DND-41 (cell line): ENCODE measurements around the gene GNPDA2.

Source experiments
- ATAC-seq: fragments of 200-7000 bp; cut with Tn5 transposase; 3 replicates; pipeline ENCODE4 v1.9.1; 2021; ENCODE audit warnings: low read depth; ENCODE audit not compliant: insufficient read depth
- DNase-seq: peaks from one replicate; pipeline ENCODE4 v3.0.0-alpha.2; 2020
- H2AFZ ChIP-seq: 2 replicates; pipeline ENCODE4 v1.6.0; 2012; ENCODE audit warnings: low read depth, low read length
- H3K27ac ChIP-seq: 2 replicates; pipeline ENCODE4 v1.5.1; 2012; ENCODE audit warnings: low read length, inconsistent platforms
- H3K27me3 ChIP-seq: fragments of 200-600 bp; sonication (generic); 2 replicates; pipeline ENCODE4 v1.6.0; 2012; ENCODE audit warnings: low read length, mild to moderate bottlenecking, inconsistent platforms; ENCODE audit not compliant: insufficient read depth, poor library complexity
- H3K36me3 ChIP-seq: 2 replicates; pipeline ENCODE4 v1.5.1; 2012; ENCODE audit warnings: low read length, inconsistent platforms; ENCODE audit not compliant: insufficient read depth
- H3K4me1 ChIP-seq: 2 replicates; pipeline ENCODE4 v1.5.1; 2012; ENCODE audit warnings: mild to moderate bottlenecking, low read length; ENCODE audit not compliant: insufficient read depth
- H3K4me2 ChIP-seq: 2 replicates; pipeline ENCODE4 v1.6.0; 2012; ENCODE audit warnings: mild to moderate bottlenecking, moderate library complexity, low read length, inconsistent platforms; ENCODE audit not compliant: insufficient read depth
- H3K4me3 ChIP-seq, 2 experiments: fragments of 200-600 bp in 1 of 2; shearing (Covaris generic) in 1 of 2; 2 replicates each; pipeline ENCODE4 v1.5.1; 2012 to 2016; ENCODE audit warnings: inconsistent platforms in 2 of 2, low read length in 2 of 2, mild to moderate bottlenecking in 2 of 2, low read depth in 1 of 2, moderate library complexity in 1 of 2
- H3K79me2 ChIP-seq: 2 replicates; pipeline ENCODE4 v1.6.0; 2012; ENCODE audit warnings: low read length, inconsistent platforms; ENCODE audit not compliant: insufficient read depth
- H3K9ac ChIP-seq: 2 replicates; pipeline ENCODE4 v1.6.0; 2012; ENCODE audit warnings: low read depth, mild to moderate bottlenecking, inconsistent platforms, low read length, moderate library complexity
- H3K9me3 ChIP-seq: 2 replicates; pipeline ENCODE4 v1.5.1; 2012; ENCODE audit warnings: low read length, moderate library complexity, mild to moderate bottlenecking, inconsistent platforms; ENCODE audit not compliant: insufficient read depth, severe bottlenecking
- H4K20me1 ChIP-seq: 2 replicates; pipeline ENCODE4 v1.6.0; 2012; ENCODE audit warnings: low read length; ENCODE audit not compliant: insufficient read depth
- CTCF ChIP-seq: IDR thresholded peaks from 2 replicates; pipeline ENCODE4 v1.5.1; 2012; ENCODE audit warnings: borderline replicate concordance, low read length, moderate library complexity, mild to moderate bottlenecking; ENCODE audit not compliant: poor library complexity, severe bottlenecking; ENCODE audit errors: extremely low read depth
- EZH2 ChIP-seq: IDR thresholded peaks from 3 replicates; pipeline ENCODE4 v1.6.1; 2012; ENCODE audit warnings: borderline replicate concordance, low read depth, mild to moderate bottlenecking, moderate library complexity, low read length, inconsistent platforms; ENCODE audit not compliant: severe bottlenecking

GNPDA2 gene

GRCh38 chr4:44760142-44760898 lies 34.0 kb upstream of the GNPDA2 start:
- no peaks in the 10 kb centered on the region for H3K79me2 ChIP-seq
- no peaks in the 10 kb centered on the region for H3K36me3 ChIP-seq
- DNase-seq (no peak), ATAC-seq (peak; percentile 67)
- no peaks in the 10 kb centered on the region for H3K4me1 ChIP-seq
- no peak overlapping the region for H3K4me2 ChIP-seq
- no peak overlapping the region for H3K4me3 ChIP-seq
- no peak overlapping the region for H3K27ac ChIP-seq
- no peaks in the 10 kb centered on the region for H3K27me3 ChIP-seq
- no peak overlapping the region for H3K9ac ChIP-seq
- H4K20me1 ChIP-seq = no peaks in the 10 kb centered on the region
- TF ChIP-seq CTCF (peak; percentile 71), EZH2 (no peak)
- H3K9me3 ChIP-seq = no peaks in the 10 kb centered on the region
- H2AFZ ChIP-seq = no peak overlapping the region

GRCh38 chr4:44756559-44756958 lies 30.2 kb upstream of the GNPDA2 start:
- no peak overlapping the region for H2AFZ ChIP-seq

GRCh38 chr4:44740201-44740600 lies 13.8 kb upstream of the GNPDA2 start:
- H3K79me2 ChIP-seq = no peaks in the 10 kb centered on the region

More at GRCh38 chr4:44756559-44756958, 30.2 kb upstream of the GNPDA2 start:
- no peak overlapping the region for H3K27ac ChIP-seq
- ATAC-seq = no peak
- no peak for TF ChIP-seq CTCF
- TF ChIP-seq EZH2 = no peak
- no peaks in the 10 kb centered on the region for H3K36me3 ChIP-seq
- no peak for DNase-seq
- no peaks in the 10 kb centered on the region for H3K79me2 ChIP-seq
- no peaks in the 10 kb centered on the region for H3K27me3 ChIP-seq
- H3K9ac ChIP-seq = no peak overlapping the region
- H4K20me1 ChIP-seq = no peaks in the 10 kb centered on the region
- no peaks in the 10 kb centered on the region for H3K9me3 ChIP-seq
- H3K4me2 ChIP-seq = no peak overlapping the region
- no peaks in the 10 kb centered on the region for H3K4me1 ChIP-seq
- no peak overlapping the region for H3K4me3 ChIP-seq

More at GRCh38 chr4:44740201-44740600, 13.8 kb upstream of the GNPDA2 start:
- no peak for TF ChIP-seq EZH2
- no peak for TF ChIP-seq CTCF
- no peaks in the 10 kb centered on the region for H4K20me1 ChIP-seq
- H3K4me1 ChIP-seq = no peaks in the 10 kb centered on the region
- H3K4me3 ChIP-seq = no peak overlapping the region
- H2AFZ ChIP-seq = no peak overlapping the region
- no peaks in the 10 kb centered on the region for H3K27me3 ChIP-seq
- DNase-seq (no peak), ATAC-seq (no peak)
- no peaks in the 10 kb centered on the region for H3K36me3 ChIP-seq
- no peak overlapping the region for H3K27ac ChIP-seq
- no peak overlapping the region for H3K4me2 ChIP-seq
- H3K9me3 ChIP-seq = no peaks in the 10 kb centered on the region
- H3K9ac ChIP-seq = no peak overlapping the region
